OCI-LY7 (cell line): Measurements from ENCODE around the gene DLG5. TPM values are rescaled to one million over a fixed set of nuclear protein-coding genes. Genes with fewer than 3 reads are reported as not detected.
"Not testable (repeated sequence)": the region's sequence is repeated elsewhere in the genome, so short reads cannot be mapped to it uniquely, and the experiment has no call there.

Experiments
- BruUV-seq: library from RNA; stranded (reverse); fragments of 400-500 nt; replicated peaks from 2 replicates; lab custom pipeline; 2021; lab: Mats Ljungman, UMichigan
- CTCF ChIA-PET: fragments of 300-600 bp; sonication (Branson Sonifier 250); formaldehyde crosslinking; loops from one replicate; lab custom pipeline; 2022; ENCODE audit warnings: antibody characterized with exemption; ENCODE audit not compliant: unreplicated experiment; lab: Charles Lee
- POLR2A ChIA-PET: fragments of 300-600 bp; sonication (Branson Sonifier 250); formaldehyde crosslinking; loops from one replicate; lab custom pipeline; 2022; ENCODE audit warnings: antibody characterized with exemption; lab: Charles Lee
- DNase-seq: peaks from one replicate; pipeline ENCODE4 v3.0.0-alpha.2; 2015; ENCODE audit warnings: low spot score
- H2AFZ ChIP-seq: fragments of 200-600 bp; sonication (generic), shearing (Covaris generic); 2 replicates; pipeline ENCODE4 v1.6.1; 2014; ENCODE audit warnings: mild to moderate bottlenecking, antibody characterized with exemption, low read length, moderate library complexity
- H3K27ac ChIP-seq: fragments of 200-600 bp; sonication (generic); 2 replicates; pipeline ENCODE4 v1.5.1; 2014; ENCODE audit warnings: mixed run types, low read depth, mild to moderate bottlenecking, moderate library complexity, low read length, inconsistent platforms; ENCODE audit not compliant: poor library complexity, severe bottlenecking
- H3K36me3 ChIP-seq: fragments of 200-600 bp; sonication (generic); 2 replicates; pipeline ENCODE4 v1.6.1; 2014; ENCODE audit warnings: mild to moderate bottlenecking, antibody characterized with exemption, low read length, moderate library complexity, mixed read lengths; ENCODE audit not compliant: insufficient read depth
- H3K4me1 ChIP-seq: fragments of 200-600 bp; sonication (generic); 2 replicates; pipeline ENCODE4 v1.5.1; 2014; ENCODE audit warnings: mild to moderate bottlenecking, low read length; ENCODE audit not compliant: insufficient read depth, poor library complexity, severe bottlenecking
- H3K4me2 ChIP-seq: fragments of 200-600 bp; sonication (generic); 2 replicates; pipeline ENCODE4 v1.6.1; 2014; ENCODE audit warnings: mild to moderate bottlenecking, low read length
- H3K4me3 ChIP-seq: fragments of 200-600 bp; sonication (generic); 2 replicates; pipeline ENCODE4 v1.5.1; 2014; ENCODE audit warnings: mild to moderate bottlenecking, low read depth, low read length; ENCODE audit not compliant: poor library complexity, severe bottlenecking
- H3K79me2 ChIP-seq: fragments of 200-600 bp; sonication (generic); 2 replicates; pipeline ENCODE4 v1.6.1; 2016; ENCODE audit warnings: low read depth, mild to moderate bottlenecking, low read length, moderate library complexity, mixed read lengths; ENCODE audit not compliant: insufficient read depth
- H3K9me2 ChIP-seq: fragments of 200-600 bp; sonication (generic); 2 replicates; pipeline ENCODE4 v1.6.1; 2016; ENCODE audit warnings: mild to moderate bottlenecking, low read length, mixed read lengths; ENCODE audit not compliant: insufficient read depth
- H3K9me3 ChIP-seq: fragments of 200-600 bp; sonication (generic); 2 replicates; pipeline ENCODE4 v1.6.1; 2014; ENCODE audit warnings: mild to moderate bottlenecking, mixed run types, low read length, mixed read lengths
- H4K20me1 ChIP-seq: fragments of 200-600 bp; sonication (generic); 2 replicates; pipeline ENCODE4 v1.6.1; 2014; ENCODE audit warnings: mild to moderate bottlenecking, antibody characterized with exemption, low read length, moderate library complexity, mixed read lengths; ENCODE audit not compliant: insufficient read depth
- EZH2phosphoT487 ChIP-seq: fragments of 200-600 bp; sonication (generic); IDR thresholded peaks from 2 replicates; pipeline ENCODE4 v1.6.1; 2018; ENCODE audit warnings: low read depth, borderline replicate concordance, mild to moderate bottlenecking, mixed run types, antibody characterized with exemption, low read length, moderate library complexity, mixed read lengths
- intact Hi-C: fragments of 100-400 bp; cut with micrococcal nuclease; formaldehyde crosslinking; loops from one replicate; pipeline ENCODE4 v1.10.0; 2022; ENCODE audit not compliant: unreplicated experiment
- total RNA-seq, 2 experiments: library from RNA; depleted of rRNA in 1 of 2; stranded (reverse); fragments of >200 nt in 1 of 2; shearing (Covaris generic) in 1 of 2; gene quantifications; 2 replicates each; pipeline ENCODE4 v1.2.3, GENCODE V29; 2014 to 2022
- TF ChIP-seq, protein P1 (sequence below): fragments of 200-600 bp; sonication (generic); conservative IDR thresholded peaks from 2 replicates; pipeline ENCODE4 v1.5.1; 2014; ENCODE audit warnings: mild to moderate bottlenecking, antibody characterized with exemption, low read length, moderate library complexity, mixed read lengths

The DLG5 gene
- total RNA-seq, 2 experiments from 2014 or later = 0.27 TPM; not detected in 1

DNA sequence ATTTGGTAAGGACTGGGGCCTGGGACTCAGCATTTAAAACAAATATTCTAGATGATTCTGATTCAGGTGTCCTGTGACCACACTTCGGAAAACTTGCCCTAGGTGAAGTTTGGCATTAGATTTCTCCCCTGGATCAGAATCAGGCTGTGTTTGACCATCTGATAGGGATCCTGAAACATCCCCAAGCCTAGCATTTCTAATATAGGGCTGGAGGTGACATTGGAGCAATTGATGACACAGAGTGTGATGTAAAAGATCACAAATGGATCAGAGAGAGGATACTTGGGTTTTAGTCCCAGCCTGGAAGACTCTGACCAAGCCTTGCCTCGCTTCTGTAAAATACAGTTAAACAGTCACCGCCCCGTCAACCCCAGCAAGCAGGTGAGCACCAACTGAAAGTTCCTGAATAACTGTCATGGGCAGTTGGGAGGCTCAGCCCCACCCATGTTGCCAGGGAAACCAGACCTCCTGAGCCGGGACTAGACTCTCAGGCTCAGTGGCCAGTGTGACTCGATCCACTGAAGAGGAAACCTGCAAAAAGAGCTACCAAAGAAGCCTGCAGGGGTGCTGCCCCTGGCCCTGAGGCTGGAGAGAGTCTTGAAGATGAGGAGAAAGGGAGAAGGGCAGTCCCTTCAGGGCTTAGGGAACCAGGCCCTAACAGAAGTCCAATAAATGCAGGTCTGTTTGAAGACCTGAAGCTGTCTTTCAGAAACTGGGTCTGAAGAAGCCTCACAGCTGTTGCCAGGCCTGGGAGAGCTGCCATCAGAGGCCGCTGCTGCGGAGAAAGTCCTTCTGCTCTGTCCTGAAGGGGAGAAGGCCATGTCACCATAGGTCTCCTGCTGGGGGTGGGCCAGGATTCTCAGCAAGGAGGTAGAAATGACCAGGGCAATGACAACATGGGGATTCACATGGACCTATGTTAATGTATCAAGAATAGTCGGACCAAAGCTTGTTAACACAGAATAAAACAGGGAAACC is 162.8 kb downstream of the DLG5 start:
- Histone ChIP-seq H4K20me1 (no peaks in the 10 kb centered on the region), H2AFZ (no peak overlapping the region), H3K4me3 (no peak overlapping the region), H3K36me3 (no peaks in the 10 kb centered on the region), H3K9me2 (no peaks in the 10 kb centered on the region), H3K9me3 (no peaks in the 10 kb centered on the region), H3K27ac (no peak overlapping the region), H3K79me2 (no peaks in the 10 kb centered on the region), H3K4me2 (no peak overlapping the region), H3K4me1 (no peaks in the 10 kb centered on the region)
- no peak for TF ChIP-seq EZH2phosphoT487
- TF ChIP-seq, protein P1, sequence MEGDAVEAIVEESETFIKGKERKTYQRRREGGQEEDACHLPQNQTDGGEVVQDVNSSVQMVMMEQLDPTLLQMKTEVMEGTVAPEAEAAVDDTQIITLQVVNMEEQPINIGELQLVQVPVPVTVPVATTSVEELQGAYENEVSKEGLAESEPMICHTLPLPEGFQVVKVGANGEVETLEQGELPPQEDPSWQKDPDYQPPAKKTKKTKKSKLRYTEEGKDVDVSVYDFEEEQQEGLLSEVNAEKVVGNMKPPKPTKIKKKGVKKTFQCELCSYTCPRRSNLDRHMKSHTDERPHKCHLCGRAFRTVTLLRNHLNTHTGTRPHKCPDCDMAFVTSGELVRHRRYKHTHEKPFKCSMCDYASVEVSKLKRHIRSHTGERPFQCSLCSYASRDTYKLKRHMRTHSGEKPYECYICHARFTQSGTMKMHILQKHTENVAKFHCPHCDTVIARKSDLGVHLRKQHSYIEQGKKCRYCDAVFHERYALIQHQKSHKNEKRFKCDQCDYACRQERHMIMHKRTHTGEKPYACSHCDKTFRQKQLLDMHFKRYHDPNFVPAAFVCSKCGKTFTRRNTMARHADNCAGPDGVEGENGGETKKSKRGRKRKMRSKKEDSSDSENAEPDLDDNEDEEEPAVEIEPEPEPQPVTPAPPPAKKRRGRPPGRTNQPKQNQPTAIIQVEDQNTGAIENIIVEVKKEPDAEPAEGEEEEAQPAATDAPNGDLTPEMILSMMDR = no peak
- CTCF ChIA-PET = no interaction called here
- intact Hi-C loops = no loop called here
- no peak for DNase-seq
- no TSS peak for BruUV-seq
- POLR2A ChIA-PET = no interaction called here

DNA sequence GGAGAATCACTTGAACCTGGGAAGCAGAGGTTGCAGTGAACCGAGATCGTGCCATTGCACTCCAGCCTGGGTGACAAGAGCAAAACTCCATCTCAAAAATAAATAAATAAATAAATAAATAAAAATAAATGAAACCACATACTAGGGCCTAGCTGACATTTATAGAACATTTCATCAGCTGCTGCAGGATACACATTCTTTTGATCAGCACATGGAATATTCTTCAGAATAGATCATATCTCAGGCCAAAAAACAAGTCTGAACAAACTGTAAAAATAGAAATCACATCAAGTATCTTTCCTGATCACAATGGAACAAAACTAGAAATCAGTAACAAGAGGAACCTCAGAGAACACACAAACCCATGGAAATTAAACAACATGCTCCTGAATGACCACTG is 168.1 kb downstream of the DLG5 start:
- H3K27ac ChIP-seq, H3K79me2 ChIP-seq, POLR2A ChIA-PET, H3K9me3 ChIP-seq, H3K9me2 ChIP-seq, intact Hi-C loops, H3K4me2 ChIP-seq, CTCF ChIA-PET, H3K4me1 ChIP-seq, H4K20me1 ChIP-seq, BruUV-seq, H3K36me3 ChIP-seq, H2AFZ ChIP-seq, DNase-seq, H3K4me3 ChIP-seq: not testable (repeated sequence)

DNA sequence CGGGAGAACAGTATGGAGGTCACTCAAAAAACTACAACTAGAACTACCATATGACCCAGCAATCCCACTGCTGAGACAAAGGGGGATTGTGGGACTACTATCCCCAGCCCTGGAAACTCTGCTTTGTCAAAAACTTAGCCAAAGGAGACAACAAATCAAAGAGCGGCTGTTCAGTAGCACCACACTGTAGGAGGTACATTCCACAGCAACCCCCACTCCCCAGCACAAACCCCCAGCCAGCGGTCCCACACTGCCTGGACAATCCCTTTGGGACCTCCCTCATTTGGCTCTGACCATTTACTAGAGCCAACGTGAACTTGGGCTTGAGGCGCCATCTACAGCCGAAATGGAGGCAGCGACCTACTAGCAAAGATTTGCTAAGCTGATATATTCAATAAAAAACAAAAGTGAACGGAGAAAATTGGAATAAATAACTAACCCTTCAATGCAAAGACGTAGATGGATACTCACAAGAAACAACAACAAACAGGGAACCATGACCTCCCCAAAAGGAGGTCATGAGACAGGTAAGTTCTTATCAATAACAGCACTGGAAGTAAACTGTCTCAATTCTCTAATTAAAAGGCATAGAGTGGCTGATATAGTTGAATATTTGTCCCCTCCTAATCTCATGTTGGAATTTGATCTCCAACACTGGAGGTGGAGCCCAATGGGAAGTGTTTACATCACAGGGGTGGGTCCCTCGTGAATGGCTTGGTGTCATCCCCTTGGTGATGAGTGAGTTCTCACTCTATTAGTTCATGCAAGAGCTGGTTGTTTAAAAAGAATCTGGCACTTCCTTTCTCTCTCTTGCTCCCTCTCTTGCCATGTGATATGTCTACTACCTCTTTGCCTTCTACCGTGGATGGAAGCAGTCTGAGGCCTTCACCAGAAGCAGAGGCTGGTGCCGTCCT is 170.0 kb downstream of the DLG5 start:
- Histone ChIP-seq H2AFZ (no peak overlapping the region), H3K4me2 (no peak overlapping the region), H3K27ac (no peak overlapping the region), H3K9me3 (no peaks in the 10 kb centered on the region), H3K9me2 (no peaks in the 10 kb centered on the region), H3K4me1 (no peaks in the 10 kb centered on the region), H3K36me3 (no peaks in the 10 kb centered on the region), H3K4me3 (no peak overlapping the region), H3K79me2 (no peaks in the 10 kb centered on the region), H4K20me1 (no peaks in the 10 kb centered on the region)
- intact Hi-C loops = loop anchor here (1.0 kb wide), 1 partner anchor 37 kb away; no protein-coding TSS in a partner anchor
- ChIA-PET CTCF (no interaction called here), POLR2A (no interaction called here)
- peak; percentile 23 for DNase-seq
- TF ChIP-seq, protein P1 = peak; percentile 81
- TF ChIP-seq EZH2phosphoT487 = no peak
- BruUV-seq = no TSS peak
